Measurements from ENCODE around the gene LANCL2.
"Not testable (repeated sequence)": the region's sequence is repeated elsewhere in the genome, so short reads cannot be mapped to it uniquely, and the experiment has no call there.

The LANCL2 gene

DNA sequence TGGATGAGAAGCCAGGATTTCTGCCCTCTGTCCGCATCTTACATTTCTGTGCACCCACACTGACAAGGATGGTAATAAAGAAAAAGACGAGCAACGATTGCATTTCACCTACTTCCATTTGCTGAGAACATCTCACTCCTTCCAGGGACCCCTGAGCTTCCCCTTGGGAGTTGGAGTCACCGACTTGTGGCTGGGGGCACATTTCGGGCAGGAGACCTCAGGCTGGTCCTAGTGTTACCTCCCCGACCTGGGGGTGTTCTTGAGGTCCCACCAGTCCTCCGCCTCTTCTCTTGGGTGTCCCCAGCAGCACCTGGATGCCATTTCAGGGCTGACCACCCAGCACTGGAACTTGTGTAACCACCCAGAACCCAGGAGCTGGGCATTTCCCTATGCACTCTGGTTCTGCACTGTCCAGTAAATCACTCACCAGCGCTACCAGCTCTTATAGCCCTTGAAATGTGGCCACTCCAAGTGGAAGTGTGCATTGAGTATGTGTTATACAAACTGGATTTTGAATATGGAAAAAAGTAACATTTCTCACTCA is 84.9 kb downstream of the LANCL2 start:
- ATAC-seq = no peak
- Mint-ChIP-seq H3K36me3 (peaks cover 67% of the 10 kb centered on the region), H3K27me3 (no peaks in the 10 kb centered on the region), H3K4me3 (no peak overlapping the region), H3K4me1 (peaks cover 18% of the 10 kb centered on the region), H3K27ac (no peak overlapping the region), H3K9me3 (peaks cover 1% of the 10 kb centered on the region)

DNA sequence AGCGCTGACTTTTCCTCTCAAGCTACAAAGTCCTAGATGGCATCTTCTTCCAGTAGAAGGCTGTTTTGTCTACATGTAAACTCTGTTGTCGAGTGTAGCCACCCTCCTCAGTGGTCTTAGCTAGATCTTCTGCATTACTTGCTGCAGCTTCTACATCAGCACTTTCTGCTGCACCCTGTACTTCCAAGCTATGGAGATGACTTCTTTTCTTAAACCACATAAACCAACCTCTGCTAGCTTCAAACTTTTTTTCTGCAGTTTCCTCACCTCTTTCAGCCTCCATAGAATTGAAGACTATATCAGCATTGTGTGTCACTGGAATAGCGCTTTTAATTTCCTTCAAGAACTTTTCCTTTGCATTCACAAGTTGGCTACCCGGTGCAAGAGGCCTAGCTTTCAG is 87.8 kb downstream of the LANCL2 start:
- H3K27me3 Mint-ChIP-seq = no peaks in the 10 kb centered on the region
- ATAC-seq = no peak
- peaks cover 80% of the 10 kb centered on the region for H3K36me3 Mint-ChIP-seq
- no peak overlapping the region for H3K4me3 Mint-ChIP-seq
- H3K9me3 Mint-ChIP-seq = peaks cover 11% of the 10 kb centered on the region
- H3K4me1 Mint-ChIP-seq = peaks cover 33% of the 10 kb centered on the region
- H3K27ac Mint-ChIP-seq = no peak overlapping the region

DNA sequence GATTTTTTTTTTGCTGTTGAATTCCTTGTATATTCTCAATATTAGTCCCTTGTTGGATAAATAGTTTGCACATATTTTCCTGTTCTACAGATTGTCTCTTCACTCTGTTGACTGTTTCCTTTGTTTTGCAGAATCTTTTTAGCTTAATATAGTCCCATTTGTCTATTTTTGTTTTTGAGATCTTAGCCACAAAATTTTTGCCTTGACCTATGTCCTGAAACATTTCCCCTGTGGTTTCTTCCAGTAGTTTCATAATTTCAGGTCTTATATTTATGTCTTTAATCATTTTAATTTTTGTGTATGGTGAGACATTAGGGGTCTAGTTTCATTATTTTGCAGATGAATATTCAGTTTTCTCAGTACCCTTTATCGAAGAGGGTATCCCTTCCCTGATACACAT is 92.7 kb downstream of the LANCL2 start:
- Mint-ChIP-seq H3K4me3 (no peak overlapping the region), H3K9me3 (peaks cover 29% of the 10 kb centered on the region), H3K4me1 (peaks cover 49% of the 10 kb centered on the region), H3K27me3 (no peaks in the 10 kb centered on the region), H3K27ac (peak overlapping the region; percentile 59), H3K36me3 (peaks cover 91% of the 10 kb centered on the region)
- no peak for ATAC-seq

DNA sequence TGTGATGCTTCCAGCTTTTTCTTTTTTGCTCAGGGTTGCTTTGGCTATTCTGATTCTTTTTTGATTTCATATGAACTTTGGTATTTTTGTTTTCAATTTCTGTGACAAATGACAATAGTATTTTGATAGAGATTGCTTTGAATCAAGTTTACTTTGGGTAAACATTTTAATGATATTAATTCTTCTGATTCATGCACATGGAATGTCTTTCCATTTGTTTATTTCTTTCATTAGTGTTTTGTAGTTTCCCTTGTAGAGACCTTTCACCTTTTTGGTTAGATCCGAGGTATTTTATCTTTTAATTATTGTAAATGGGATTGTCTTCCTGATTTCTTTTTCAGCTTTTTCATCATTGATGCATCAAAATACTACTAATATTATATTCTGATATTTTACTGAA is 93.2 kb downstream of the LANCL2 start:
- no peak for ATAC-seq
- Mint-ChIP-seq H3K27ac (peak overlapping the region; percentile 59), H3K27me3 (no peaks in the 10 kb centered on the region), H3K4me3 (no peak overlapping the region), H3K9me3 (peaks cover 31% of the 10 kb centered on the region), H3K4me1 (peaks cover 52% of the 10 kb centered on the region), H3K36me3 (peaks cover 90% of the 10 kb centered on the region)

DNA sequence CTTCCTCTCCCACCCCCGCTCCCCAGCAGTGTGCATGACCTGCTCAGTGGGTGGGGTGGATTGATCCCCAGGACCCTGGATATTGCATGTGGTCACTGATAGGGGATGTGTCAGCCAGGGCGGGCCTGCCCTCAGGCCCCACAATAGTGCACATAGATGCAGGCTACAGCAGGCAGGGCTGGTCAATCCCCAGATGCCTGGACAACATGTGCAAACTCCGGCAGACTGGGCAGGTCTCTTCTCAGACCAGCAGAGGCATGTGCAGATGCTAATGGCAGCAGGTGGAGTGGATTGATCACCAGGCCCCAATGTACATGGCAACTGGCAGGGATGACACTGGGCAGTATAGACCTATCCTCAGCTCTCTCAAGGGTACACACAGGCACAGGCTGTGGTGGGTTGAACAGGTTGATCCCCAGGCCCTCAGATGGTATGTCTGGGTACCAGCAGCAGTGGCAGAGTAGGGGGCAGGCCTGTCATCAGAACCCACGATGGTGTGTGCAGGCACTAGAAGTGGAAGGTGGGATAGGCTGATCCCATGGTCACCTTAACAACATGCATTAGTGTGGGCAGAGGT is 98.6 kb downstream of the LANCL2 start:
- peak overlapping the region; percentile 7 for H3K27ac Mint-ChIP-seq
- peaks cover 29% of the 10 kb centered on the region for H3K9me3 Mint-ChIP-seq
- no peaks in the 10 kb centered on the region for H3K27me3 Mint-ChIP-seq
- ATAC-seq = no peak
- H3K36me3 Mint-ChIP-seq = peaks cover 93% of the 10 kb centered on the region
- no peak overlapping the region for H3K4me3 Mint-ChIP-seq
- peaks cover 17% of the 10 kb centered on the region for H3K4me1 Mint-ChIP-seq

DNA sequence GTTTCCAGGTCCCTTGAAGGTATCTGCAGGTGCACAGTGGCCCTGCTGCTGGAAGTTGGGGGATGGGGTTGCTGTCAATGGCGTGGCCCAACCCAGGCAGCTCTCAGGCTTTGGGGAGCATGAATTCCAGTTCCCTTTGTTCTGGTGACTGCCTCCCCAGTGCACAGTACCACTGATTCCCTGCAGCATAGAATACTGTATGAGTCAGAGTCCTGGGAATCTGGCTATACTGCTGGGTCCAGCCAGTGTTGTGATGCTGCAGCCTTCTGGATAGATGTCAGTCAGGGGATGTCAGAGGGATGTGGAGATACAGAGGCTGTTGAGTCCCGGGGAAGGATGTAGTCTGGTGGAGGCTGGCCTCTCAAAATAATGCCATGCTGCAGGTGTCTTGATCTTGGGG is 99.3 kb downstream of the LANCL2 start:
- Mint-ChIP-seq H3K27ac (peak overlapping the region; percentile 7), H3K4me1 (peaks cover 11% of the 10 kb centered on the region), H3K9me3 (peaks cover 25% of the 10 kb centered on the region), H3K27me3 (no peaks in the 10 kb centered on the region), H3K36me3 (peaks cover 87% of the 10 kb centered on the region), H3K4me3 (no peak overlapping the region)
- no peak for ATAC-seq

DNA sequence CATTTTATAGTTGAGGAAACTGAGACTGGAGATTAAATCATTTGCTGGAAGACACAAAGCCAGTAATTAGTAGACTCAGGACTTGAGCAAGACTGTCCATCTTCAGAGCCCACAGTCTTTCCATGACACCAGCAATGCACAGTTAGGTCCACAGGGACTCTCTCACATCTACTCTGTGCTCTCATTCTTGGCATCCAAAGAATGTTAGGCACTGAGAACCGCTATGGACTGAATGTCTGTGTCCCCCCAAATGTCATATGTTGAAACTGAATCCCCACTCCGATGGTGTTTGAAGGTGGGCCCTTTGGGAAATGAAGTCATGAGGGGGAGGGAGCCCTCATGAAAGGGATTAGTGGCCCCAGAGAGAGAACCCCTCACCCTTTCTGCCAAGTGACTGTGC is 100.6 kb downstream of the LANCL2 start:
- H3K27me3 Mint-ChIP-seq = no peaks in the 10 kb centered on the region
- peaks cover 84% of the 10 kb centered on the region for H3K36me3 Mint-ChIP-seq
- H3K9me3 Mint-ChIP-seq = peaks cover 21% of the 10 kb centered on the region
- H3K27ac Mint-ChIP-seq = no peak overlapping the region
- no peak overlapping the region for H3K4me3 Mint-ChIP-seq
- ATAC-seq = no peak
- H3K4me1 Mint-ChIP-seq = peaks cover 12% of the 10 kb centered on the region

DNA sequence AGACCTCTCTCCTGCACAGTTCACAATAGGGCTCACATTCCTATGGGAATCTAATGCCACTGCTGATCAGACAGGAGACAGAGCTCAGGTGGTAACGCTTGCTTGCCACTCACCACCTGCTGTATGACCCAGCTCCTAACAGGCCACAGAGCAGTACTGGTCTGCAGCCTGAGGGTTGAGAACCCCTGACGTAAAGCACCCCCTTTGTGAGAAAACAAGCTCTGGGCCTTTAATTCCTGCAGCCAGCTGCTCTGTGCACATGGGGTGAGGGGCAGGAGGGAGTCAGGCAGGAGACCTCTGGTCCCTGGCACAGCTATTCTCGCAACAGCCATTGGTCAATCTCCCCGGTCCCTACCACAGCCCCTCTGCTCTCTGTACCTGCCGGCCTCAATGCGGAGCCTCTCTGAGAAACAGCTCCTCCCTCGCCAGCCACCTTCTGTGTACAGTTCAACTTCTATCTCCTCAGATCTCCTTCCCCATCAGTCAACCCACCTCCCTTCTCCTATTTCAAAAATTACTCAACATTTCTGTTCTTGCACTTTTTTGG is 102.0 kb downstream of the LANCL2 start:
- Mint-ChIP-seq H3K9me3 (peaks cover 15% of the 10 kb centered on the region), H3K4me3 (no peak overlapping the region), H3K4me1 (peaks cover 17% of the 10 kb centered on the region), H3K36me3 (peaks cover 80% of the 10 kb centered on the region), H3K27ac (no peak overlapping the region), H3K27me3 (no peaks in the 10 kb centered on the region)
- no peak for ATAC-seq

DNA sequence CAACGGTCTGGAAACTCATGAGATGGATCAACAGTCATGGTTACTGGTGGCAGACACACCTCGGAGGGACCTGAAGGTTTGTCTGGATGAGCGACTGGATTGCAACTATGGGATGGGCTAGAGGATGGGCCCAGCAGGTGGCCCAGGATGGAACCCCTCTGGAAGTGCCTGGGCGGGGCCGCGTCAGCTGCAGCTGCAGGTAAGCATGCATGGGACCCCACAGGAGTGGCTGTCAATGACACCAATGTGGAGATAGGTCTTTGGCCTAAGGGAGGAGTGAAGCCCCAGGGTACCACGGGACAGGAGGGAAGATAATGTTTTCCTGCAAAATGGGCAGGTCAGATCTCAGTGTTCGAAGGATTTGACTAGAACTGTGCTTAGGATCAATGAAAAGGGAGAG is 103.4 kb downstream of the LANCL2 start:
- peaks cover 20% of the 10 kb centered on the region for H3K4me1 Mint-ChIP-seq

DNA sequence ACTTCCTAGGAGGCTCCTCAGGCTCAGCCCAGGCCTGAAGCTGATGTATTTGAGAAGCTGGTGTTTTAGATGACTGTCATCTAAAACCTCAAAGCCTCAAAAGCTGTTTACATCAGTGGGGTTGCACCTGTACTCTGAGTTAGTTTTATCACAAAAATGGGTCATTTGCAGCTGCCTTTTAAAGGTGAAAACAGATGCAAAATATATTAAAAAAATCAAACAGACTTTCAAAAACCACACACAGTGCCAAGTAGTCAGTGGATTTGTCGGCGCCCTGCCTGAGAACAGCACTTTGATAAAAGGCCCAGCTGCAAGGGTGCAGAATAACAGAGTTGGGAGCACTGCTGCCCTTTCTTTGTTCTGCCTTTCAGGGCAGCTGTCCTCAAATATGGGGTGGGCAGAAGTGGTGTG is 104.1 kb downstream of the LANCL2 start:
- H3K4me3 Mint-ChIP-seq = no peak overlapping the region
- peak; percentile 36 for ATAC-seq
- peaks cover 25% of the 10 kb centered on the region for H3K4me1 Mint-ChIP-seq
- H3K27ac Mint-ChIP-seq = no peak overlapping the region
- peaks cover 4% of the 10 kb centered on the region for H3K9me3 Mint-ChIP-seq
- H3K36me3 Mint-ChIP-seq = peaks cover 72% of the 10 kb centered on the region
- H3K27me3 Mint-ChIP-seq = no peaks in the 10 kb centered on the region

More for the DNA sequence above, 103.4 kb downstream of the LANCL2 start:
- H3K27ac Mint-ChIP-seq = no peak overlapping the region
- H3K4me3 Mint-ChIP-seq = no peak overlapping the region
- peaks cover 72% of the 10 kb centered on the region for H3K36me3 Mint-ChIP-seq
- no peak for ATAC-seq
- peaks cover 8% of the 10 kb centered on the region for H3K9me3 Mint-ChIP-seq
- no peaks in the 10 kb centered on the region for H3K27me3 Mint-ChIP-seq

DNA sequence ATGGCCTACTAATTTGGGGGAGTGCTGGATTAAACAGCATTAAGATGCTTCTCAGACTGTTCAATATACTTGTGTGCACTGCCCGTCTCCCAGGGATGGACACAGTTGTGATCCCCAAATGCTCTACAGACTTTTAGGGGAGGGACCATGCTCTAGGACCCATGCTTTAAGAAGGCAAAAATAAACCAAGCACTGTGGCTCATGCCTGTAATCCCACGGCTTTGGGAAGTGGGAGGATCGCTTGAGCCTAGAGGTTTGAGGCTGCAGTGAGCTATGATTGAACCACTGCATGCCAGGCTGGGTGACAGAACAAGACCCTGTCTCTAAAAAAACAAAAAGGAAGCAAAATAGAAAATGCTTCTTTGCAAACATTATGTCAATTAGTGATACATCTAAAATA is 104.6 kb downstream of the LANCL2 start:
- Mint-ChIP-seq H3K36me3 (peaks cover 72% of the 10 kb centered on the region), H3K9me3 (peaks cover under 1% of the 10 kb centered on the region), H3K27me3 (no peaks in the 10 kb centered on the region), H3K4me3 (no peak overlapping the region), H3K27ac (peak overlapping the region; percentile 71), H3K4me1 (peaks cover 29% of the 10 kb centered on the region)
- no peak for ATAC-seq

DNA sequence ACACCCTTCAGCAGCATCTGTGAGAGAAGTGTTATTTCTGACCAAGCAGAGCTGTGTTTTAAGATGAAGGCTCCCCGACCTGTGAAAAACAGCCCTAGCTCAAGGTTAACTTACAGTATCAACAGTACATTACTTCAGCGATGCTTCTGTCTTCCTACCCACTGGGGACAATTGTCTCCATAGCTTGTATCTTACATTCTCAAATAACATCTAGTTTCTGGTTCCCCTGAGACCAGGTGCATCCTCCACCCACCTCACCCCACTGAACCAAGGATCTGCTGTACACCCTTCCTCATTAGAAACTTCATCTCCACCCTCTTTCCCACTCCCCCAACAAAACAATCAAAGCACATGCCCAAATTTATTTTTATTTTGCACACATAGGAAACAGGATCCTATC is 105.1 kb downstream of the LANCL2 start:
- Mint-ChIP-seq H3K27ac (peak overlapping the region; percentile 71), H3K9me3 (no peaks in the 10 kb centered on the region), H3K4me1 (peaks cover 35% of the 10 kb centered on the region), H3K27me3 (no peaks in the 10 kb centered on the region), H3K4me3 (no peak overlapping the region), H3K36me3 (peaks cover 72% of the 10 kb centered on the region)
- ATAC-seq = no peak

DNA sequence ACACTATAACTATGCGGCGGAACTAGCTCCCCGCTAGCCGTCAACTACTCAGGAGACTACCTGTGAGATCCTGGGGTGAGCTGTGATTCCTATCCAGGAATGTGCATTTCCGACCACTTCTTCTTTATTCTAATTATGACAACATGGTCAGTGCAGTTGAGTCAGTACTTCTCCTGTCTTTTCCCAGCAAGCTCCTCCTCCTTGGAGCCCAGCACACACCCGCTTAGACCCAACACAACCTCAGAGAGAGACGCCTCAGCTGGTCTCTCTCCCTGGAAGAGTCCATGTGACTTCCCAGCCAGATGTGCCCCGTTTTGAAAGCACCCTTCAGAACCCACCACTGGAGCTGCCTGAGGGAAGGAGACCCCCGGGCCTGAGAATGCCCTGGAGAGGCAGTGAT is 106.5 kb downstream of the LANCL2 start:
- not testable (repeated sequence) for H3K9me3 Mint-ChIP-seq, H3K27me3 Mint-ChIP-seq, H3K4me3 Mint-ChIP-seq, ATAC-seq
- peaks cover 68% of the 10 kb centered on the region for H3K36me3 Mint-ChIP-seq
- peaks cover 44% of the 10 kb centered on the region for H3K4me1 Mint-ChIP-seq
- peak overlapping the region; percentile 55 for H3K27ac Mint-ChIP-seq

DNA sequence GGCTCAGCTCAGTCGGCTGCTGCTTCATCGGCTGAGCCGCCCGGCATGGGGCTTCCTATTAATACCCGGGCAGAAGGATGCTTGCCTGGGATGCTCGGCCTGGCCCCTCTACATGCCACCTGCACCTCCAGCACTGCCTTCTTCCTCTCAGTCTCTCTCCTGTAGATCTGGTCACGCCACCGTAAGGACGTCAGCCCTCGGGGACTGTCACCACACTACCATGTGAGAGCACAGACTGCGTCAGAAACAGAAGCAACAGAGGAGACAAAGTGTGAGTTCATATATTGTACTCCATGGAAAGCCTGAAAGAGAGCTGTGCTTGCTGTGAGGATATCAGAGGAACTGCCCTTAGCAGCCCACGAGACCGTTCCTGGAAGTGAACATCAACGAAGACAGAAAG is 107.3 kb downstream of the LANCL2 start:
- H3K36me3 Mint-ChIP-seq = peaks cover 69% of the 10 kb centered on the region
- ATAC-seq, H3K4me3 Mint-ChIP-seq, H3K9me3 Mint-ChIP-seq, H3K27me3 Mint-ChIP-seq: not testable (repeated sequence)
- peak overlapping the region; percentile 55 for H3K27ac Mint-ChIP-seq
- H3K4me1 Mint-ChIP-seq = peaks cover 52% of the 10 kb centered on the region

DNA sequence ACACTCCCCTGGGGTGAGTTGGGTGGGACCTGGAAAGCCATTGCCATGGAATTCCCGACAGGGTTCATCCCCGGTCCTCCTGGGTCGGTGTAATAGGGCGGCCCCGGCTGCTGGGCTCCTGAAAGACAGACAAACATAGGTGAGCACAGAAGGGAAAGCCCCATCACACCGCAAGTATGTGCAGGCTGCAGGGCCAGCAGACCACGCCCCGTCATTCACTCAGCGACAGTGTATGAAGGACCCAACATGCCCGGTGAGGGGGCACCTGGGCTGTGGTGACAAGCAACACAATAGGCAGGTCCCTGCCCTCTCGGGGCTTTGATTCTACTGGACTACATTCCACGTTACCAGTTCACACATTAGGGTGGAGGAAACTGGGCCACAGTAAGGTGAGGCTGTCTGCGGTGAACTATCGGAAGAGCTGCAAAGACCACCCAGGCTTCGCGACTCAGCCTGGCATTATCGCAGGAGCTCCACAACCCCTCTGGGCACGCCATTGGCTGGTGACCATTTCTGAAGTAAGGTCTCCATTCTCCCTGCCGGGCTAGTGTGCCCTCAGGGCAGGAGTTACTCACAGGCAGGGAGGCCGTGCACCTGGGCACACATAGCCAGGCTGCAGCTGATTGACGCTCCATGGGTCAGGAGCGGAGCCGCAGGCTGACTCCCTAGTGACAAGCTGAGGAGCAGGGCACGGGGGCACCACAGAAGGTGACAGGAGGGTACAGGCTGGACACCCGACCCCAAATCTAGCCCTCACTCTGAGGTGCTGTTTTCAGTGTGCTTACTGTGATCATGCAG is 108.0 kb downstream of the LANCL2 start:
- no peak overlapping the region for H3K27ac Mint-ChIP-seq
- H3K4me1 Mint-ChIP-seq = peaks cover 59% of the 10 kb centered on the region
- no peaks in the 10 kb centered on the region for H3K9me3 Mint-ChIP-seq
- H3K36me3 Mint-ChIP-seq = peaks cover 69% of the 10 kb centered on the region
- H3K27me3 Mint-ChIP-seq = no peaks in the 10 kb centered on the region
- ATAC-seq = no peak
- no peak overlapping the region for H3K4me3 Mint-ChIP-seq

DNA sequence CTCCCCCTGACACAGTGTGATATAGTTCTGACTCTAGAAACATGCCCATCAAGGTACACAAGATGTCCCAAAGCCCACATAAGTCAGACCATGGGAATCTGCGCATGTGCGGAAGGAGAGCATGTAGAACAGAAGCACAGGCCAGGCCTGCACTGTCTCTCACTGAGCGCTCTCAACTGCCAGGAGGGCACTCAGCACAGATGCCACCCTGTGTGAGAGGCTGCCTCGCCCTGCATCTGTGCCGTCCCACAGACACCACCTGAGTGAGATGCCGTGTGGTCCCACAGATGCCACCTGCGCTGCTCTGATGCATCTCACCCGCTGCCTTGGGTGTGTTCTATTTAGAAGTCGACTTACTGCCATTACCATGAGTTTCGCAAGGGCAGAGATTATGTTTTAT is 108.8 kb downstream of the LANCL2 start:
- peaks cover 67% of the 10 kb centered on the region for H3K4me1 Mint-ChIP-seq
- H3K27me3 Mint-ChIP-seq = no peaks in the 10 kb centered on the region
- ATAC-seq = no peak
- H3K9me3 Mint-ChIP-seq = no peaks in the 10 kb centered on the region
- H3K27ac Mint-ChIP-seq = peak overlapping the region; percentile 36
- H3K36me3 Mint-ChIP-seq = peaks cover 69% of the 10 kb centered on the region
- H3K4me3 Mint-ChIP-seq = no peak overlapping the region

All from stimulated activated memory B cell treated with anti-CD40 and anti-IgM and Interleukin-4, amounts not matched to agents 10 μg/mL and 1 μg/mL and 100 μg/mL, for 72 hours (primary cell).